ENCODE results near the gene OR2Y1.

GRCh38 chr5:180691046-180691445, 48.8 kb downstream of the OR2Y1 start:
- TF ChIP-seq POLR2A (IDR thresholded peaks at IDR 0.05) (no peak), CTCF (IDR thresholded peaks at IDR 0.05) (no peak), POLR2AphosphoS5 (IDR thresholded peaks at IDR 0.05) (no peak)

Measured in sigmoid colon (tissue), 4 donors.